ENCODE measurements around the gene LAMC2.
A peak's percentile ranks its signal among the peaks of the same experiment; 100 is the strongest.

LAMC2 gene

DNA sequence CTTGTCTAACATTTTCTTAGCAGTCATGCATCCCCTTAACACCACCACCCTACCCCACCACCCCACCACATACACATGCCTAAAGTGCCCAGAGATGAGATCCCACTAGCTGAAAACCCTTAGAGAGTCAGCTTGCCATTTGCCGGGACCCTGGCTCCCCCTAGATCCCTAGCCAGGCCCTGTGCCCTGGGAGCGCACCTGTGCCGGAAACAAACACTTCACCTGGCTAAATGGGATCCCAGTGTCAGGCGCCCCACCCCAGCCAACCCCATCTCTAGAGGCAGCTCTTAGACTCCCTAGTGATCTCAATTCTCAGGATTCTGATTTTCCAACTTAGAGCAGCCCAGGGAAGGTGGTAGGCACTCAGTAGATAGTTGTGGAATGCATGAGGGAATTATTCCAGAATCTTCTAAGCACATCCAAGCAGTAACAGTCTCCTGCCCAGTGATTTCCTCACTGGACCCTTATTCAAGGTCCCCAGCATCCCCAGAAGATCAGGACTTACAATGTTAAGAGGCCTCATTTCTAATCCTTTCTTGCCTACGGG is 105.2 kb downstream of the LAMC2 start:
- Histone ChIP-seq H3K9ac (ENCODE audit: low read depth, low read length) (no peak overlapping the region), H3K27me3 (ENCODE audit: control insufficient read depth, insufficient read depth, low read length) (peaks cover 11% of the 10 kb centered on the region), H3K4me3 (ENCODE audit: low read length) (no peak overlapping the region), H3K9me3 (replicated peaks; ENCODE audit: low read length) (no peaks in the 10 kb centered on the region), H3K36me3 (ENCODE audit: insufficient read depth, low read length) (no peaks in the 10 kb centered on the region), H3K4me1 (ENCODE audit: control insufficient read depth, insufficient read depth, low read length) (peaks cover 11% of the 10 kb centered on the region), H3K4me2 (ENCODE audit: low read length) (peak overlapping the region; percentile 28)

DNA sequence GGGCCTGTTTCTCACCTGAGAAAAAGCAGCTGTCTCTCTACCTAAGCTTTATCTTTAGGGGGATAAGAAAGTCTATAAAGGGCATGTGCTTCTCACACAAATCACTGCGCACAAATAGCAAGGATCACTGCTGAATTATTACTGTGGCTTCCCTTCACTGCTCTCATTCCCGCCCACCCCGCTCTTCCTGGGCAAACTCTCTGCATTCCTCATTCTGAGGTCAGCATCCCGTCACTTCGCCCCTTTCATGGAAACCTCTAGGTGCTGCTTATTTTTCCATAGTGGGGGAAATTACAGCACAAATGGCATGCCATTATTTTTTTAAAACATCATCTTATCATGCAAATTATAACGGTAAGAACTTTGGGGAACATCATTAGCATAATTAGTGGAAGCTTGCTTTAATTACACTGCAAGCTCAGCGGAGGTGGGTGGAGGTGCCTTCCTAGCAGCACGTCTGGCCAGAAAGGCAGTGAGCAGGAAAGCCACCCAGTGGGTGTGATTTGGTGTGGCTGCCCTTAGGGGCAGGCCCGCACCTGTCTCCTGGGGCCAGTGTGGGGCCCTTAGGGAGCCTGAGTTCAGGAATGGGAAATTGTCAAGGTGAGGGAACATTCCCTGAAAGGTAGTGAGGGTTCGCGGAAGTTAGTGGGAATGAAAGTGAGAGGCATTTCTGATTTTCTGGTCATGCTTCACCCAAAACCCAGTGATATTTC is 105.9 kb downstream of the LAMC2 start:
- Histone ChIP-seq H3K36me3 (ENCODE audit: insufficient read depth, low read length) (no peaks in the 10 kb centered on the region), H3K27me3 (ENCODE audit: control insufficient read depth, insufficient read depth, low read length) (peaks cover 11% of the 10 kb centered on the region), H3K4me3 (ENCODE audit: low read length) (no peak overlapping the region), H3K9me3 (replicated peaks; ENCODE audit: low read length) (no peaks in the 10 kb centered on the region), H3K4me2 (ENCODE audit: low read length) (peak overlapping the region; percentile 28), H3K4me1 (ENCODE audit: control insufficient read depth, insufficient read depth, low read length) (peaks cover 11% of the 10 kb centered on the region), H3K9ac (ENCODE audit: low read depth, low read length) (no peak overlapping the region)

DNA sequence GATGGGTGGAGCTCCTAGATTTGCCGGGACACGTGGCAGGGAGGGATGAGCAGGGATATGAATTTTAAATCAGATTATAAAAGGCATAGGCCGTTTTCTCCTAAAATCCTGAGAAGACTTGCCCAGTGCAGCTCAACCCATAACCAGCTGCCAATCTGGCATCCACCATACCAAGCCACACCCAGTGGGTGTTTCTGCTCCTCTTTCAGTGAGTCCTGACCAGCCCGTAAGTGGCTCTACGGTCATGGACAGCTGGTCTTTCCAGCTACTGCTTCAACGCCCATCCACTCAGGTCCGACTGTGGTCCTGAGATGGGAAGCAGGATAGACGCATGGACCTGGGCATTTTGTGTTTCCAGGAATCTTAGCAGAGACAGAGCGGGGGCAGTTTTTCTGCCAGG is 107.2 kb downstream of the LAMC2 start:
- no peak overlapping the region for H3K9ac ChIP-seq (ENCODE audit: low read depth, low read length)
- no peak overlapping the region for H3K4me3 ChIP-seq (ENCODE audit: low read length)
- H3K4me2 ChIP-seq (ENCODE audit: low read length) = no peak overlapping the region
- H3K36me3 ChIP-seq (ENCODE audit: insufficient read depth, low read length) = no peaks in the 10 kb centered on the region
- peaks cover 7% of the 10 kb centered on the region for H3K27me3 ChIP-seq (ENCODE audit: control insufficient read depth, insufficient read depth, low read length)
- no peaks in the 10 kb centered on the region for H3K9me3 ChIP-seq (replicated peaks; ENCODE audit: low read length)
- H3K4me1 ChIP-seq (ENCODE audit: control insufficient read depth, insufficient read depth, low read length) = peaks cover 11% of the 10 kb centered on the region

DNA sequence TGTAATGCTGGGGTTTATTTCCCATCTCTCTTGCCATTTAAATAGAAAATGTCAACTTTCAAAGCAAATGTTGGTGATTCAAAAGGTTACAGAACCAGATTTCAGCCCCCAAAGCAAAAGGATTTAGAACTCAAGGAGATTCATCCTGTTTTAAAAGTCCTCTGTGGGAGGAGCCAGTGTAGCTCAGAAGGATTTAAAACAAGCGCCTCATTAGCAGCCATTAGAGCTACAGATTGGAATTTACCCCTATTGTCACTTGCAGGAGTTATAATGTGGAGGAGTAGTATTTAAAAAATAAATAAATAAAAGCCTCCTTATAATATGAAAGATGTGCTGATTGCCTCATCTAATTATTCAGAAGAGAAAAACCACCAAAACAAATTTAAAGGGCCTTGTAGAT is 107.8 kb downstream of the LAMC2 start:
- no peaks in the 10 kb centered on the region for H3K9me3 ChIP-seq (replicated peaks; ENCODE audit: low read length)
- H3K4me1 ChIP-seq (ENCODE audit: control insufficient read depth, insufficient read depth, low read length) = peaks cover 11% of the 10 kb centered on the region
- H3K4me2 ChIP-seq (ENCODE audit: low read length) = no peak overlapping the region
- H3K4me3 ChIP-seq (ENCODE audit: low read length) = no peak overlapping the region
- peaks cover under 1% of the 10 kb centered on the region for H3K27me3 ChIP-seq (ENCODE audit: control insufficient read depth, insufficient read depth, low read length)
- no peak overlapping the region for H3K9ac ChIP-seq (ENCODE audit: low read depth, low read length)
- no peaks in the 10 kb centered on the region for H3K36me3 ChIP-seq (ENCODE audit: insufficient read depth, low read length)
